ENCODE results near the gene GREB1.
A peak's percentile ranks its signal among the peaks of the same experiment; 100 is the strongest.

The GREB1 gene

DNA sequence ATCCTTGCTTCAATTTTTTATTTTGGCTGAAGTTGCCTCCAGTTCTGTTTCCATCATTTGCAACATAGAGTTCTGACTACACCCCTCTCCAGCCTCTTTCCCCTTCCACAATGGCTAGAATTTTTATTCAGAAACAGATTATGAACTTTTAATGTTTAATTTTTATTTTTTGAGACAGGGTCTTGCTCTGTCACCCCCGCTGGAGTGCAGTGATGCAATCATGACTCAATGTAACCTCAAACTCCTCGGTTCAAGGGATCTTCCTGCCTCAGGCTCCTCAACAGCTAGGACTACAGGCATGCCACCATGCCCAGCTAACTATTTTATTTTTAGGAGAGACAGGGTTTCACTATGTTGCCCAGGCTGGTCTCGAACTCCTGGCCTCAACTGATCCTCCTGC is 133.3 kb downstream of the GREB1 start:
- no peak for DNase-seq (ENCODE audit: low read depth)
- TF ChIP-seq, protein P1, sequence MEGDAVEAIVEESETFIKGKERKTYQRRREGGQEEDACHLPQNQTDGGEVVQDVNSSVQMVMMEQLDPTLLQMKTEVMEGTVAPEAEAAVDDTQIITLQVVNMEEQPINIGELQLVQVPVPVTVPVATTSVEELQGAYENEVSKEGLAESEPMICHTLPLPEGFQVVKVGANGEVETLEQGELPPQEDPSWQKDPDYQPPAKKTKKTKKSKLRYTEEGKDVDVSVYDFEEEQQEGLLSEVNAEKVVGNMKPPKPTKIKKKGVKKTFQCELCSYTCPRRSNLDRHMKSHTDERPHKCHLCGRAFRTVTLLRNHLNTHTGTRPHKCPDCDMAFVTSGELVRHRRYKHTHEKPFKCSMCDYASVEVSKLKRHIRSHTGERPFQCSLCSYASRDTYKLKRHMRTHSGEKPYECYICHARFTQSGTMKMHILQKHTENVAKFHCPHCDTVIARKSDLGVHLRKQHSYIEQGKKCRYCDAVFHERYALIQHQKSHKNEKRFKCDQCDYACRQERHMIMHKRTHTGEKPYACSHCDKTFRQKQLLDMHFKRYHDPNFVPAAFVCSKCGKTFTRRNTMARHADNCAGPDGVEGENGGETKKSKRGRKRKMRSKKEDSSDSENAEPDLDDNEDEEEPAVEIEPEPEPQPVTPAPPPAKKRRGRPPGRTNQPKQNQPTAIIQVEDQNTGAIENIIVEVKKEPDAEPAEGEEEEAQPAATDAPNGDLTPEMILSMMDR (conservative IDR thresholded peaks at IDR 0.05; ENCODE audit: control insufficient read depth, insufficient read depth, low read depth, low read length): no peak
- H3K4me3 ChIP-seq (ENCODE audit: control insufficient read depth, low read depth, low read length): no peak overlapping the region

DNA sequence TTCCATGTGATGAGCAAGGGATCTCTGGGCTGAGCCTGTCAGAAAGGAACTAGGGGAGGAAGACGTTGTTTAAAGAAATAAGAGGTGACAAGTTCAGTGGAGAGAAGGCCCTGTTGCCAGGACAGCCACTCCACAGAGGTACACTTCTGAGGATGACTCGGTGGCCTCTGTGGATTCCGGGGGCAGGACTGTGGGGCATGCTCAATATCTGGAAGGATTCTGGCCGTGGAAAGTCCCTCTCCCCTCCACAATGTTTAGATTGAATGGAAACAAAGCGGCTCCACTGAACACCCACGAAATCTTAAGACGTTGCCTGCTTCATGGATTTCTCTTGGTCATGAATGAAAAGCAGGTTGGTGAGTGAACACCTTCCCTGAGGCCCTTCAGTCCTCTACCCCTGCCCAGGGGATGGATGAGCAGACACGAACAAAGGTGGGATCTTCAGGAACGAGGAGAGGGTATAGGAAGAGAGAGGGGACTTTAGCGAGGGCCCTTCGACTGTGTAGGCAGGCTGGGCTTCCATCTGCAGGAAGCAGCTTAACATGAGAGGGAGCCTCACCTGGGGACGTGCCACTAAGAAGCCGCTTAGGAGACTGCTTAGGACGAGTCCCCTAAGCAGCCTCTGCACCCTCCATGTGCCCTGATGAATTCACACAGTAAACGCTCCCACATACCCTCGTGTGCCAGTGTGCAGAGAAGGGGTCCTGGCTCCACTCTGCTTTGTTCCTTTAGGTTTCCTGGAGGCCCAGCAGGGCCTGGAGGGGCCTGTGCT is 134.2 kb downstream of the GREB1 start:
- TF ChIP-seq, protein P1 (conservative IDR thresholded peaks at IDR 0.05; ENCODE audit: control insufficient read depth, insufficient read depth, low read depth, low read length): no peak
- no peak for DNase-seq (ENCODE audit: low read depth)
- no peak overlapping the region for H3K4me3 ChIP-seq (ENCODE audit: control insufficient read depth, low read depth, low read length)

DNA sequence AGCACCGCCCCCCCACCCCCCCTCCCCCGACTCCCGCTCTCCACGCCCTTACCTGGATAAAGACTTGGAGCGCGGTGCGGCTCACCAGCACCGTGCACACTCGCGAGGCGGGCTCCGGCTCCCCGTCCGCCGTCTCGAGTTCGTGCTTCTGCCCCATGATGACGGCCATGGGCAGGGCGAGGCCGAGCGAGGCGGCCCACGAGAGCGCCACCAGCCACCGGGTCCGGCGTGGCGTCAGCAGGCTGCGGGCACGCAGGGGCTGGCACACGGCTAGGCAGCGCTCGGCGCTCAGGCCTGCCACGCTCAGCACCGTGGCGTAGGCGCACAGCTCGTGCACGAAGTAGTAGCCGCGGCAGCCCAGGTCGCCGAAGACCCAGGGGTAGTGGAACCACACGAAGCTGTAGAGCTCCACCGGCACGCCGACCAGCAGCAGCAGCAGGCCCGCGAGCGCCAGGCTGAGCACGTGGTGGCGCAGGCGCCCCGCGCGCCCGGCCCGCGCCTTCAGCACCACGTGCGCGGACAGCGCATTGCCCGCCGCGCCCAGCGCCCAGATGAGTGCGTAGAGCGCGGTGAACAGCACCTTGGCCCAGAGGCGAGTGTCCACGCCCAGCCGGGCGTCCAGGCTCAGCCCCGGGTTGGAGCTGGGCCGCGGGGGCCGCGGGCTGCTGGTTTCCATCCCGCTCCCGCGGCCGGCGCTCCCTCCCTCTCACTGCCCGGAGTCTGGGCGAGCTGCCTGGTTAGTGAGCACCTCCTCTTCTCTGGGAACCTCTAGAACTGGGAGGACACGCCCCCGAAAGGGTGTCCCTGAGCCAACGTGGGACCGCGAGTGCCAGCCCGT is 135.8 kb downstream of the GREB1 start, which contains the start of gene NTSR2:
Gene NTSR2, minus strand, starts transcription at position 742 of the 838 bp plus-strand sequence. Its CDS starts 66 bp downstream, at position 676.
- DNase-seq (ENCODE audit: low read depth): peak; percentile 57
- TF ChIP-seq, protein P1 (conservative IDR thresholded peaks at IDR 0.05; ENCODE audit: control insufficient read depth, insufficient read depth, low read depth, low read length): no peak
- no peak within 1 kb of the TSS for H3K4me3 ChIP-seq (ENCODE audit: control insufficient read depth, low read depth, low read length)

DNA sequence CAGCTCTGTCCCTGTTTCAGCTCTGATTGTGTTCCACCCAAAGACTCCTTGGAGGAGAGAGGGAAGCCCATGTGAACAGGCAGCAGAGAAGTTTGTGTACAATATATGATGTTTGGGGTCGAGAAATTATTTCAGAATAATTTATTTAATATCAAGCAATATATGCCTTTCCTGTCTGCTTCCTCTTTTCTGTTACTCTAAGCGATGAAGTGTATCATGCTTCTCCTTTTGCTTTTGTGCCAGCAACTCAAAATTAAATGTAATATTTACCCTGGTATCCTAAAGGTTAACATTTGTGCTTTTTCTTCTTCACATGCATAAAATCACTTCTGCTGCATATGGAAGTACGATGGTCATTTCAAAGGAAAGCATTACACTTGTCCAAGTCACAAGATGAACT is 138.6 kb downstream of the GREB1 start:
- TF ChIP-seq, protein P1 (conservative IDR thresholded peaks at IDR 0.05; ENCODE audit: control insufficient read depth, insufficient read depth, low read depth, low read length): no peak
- no peak overlapping the region for H3K4me3 ChIP-seq (ENCODE audit: control insufficient read depth, low read depth, low read length)
- DNase-seq (ENCODE audit: low read depth): no peak

DNA sequence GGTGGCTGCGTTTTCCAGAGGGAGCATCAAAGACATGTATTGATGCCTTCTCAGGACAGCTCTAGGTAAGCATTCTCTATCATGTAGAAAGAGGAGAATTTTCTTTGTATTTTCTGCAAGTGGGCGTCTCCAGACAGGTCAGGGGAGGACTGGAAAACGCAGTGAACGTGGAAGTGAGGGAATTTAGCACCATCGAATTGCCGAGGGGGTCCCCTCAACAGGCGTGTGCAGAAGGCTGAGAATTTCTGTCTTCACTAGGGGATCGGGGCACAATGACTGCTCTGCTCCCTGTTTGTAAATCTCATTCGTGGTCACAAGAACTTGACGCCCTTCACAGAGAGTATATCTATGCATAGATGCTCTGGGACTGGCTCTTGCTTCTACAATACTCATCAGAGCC is 141.1 kb downstream of the GREB1 start:
- H3K4me3 ChIP-seq (ENCODE audit: control insufficient read depth, low read depth, low read length): no peak overlapping the region
- TF ChIP-seq, protein P1 (conservative IDR thresholded peaks at IDR 0.05; ENCODE audit: control insufficient read depth, insufficient read depth, low read depth, low read length): no peak
- DNase-seq (ENCODE audit: low read depth): no peak

DNA sequence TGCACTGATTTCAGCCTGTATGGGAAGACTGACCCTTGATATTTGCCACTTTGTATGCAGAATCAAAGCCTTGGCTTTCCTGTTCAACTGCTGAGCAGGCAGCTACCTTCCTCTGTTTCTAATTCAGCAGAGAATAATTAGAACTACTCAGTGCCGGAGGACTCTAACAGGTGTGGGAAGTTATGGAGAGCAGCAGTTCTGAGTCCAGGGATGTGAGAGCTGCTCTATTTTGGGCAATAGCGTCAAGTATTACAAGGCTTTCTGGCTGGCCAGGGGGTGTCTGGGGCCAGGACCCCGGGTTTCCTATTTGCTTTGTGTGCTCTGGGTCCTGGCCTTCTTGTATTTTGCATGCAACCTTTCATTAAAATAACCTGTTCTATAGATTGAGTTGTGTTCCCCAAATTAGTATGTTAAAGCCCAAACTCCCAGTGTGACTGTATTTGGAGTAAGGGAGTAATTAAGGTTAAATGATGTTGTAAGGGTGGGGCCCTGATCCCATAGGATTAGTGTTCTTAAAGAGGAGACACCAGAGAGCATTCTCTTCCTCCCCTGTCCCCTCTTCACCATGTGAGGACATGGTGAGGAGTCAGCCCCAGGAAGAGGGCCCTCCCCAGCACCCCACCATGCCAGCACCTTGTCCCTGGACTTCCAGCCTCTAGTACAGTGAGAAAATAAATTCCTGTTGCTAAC is 141.7 kb downstream of the GREB1 start:
- TF ChIP-seq, protein P1 (conservative IDR thresholded peaks at IDR 0.05; ENCODE audit: control insufficient read depth, insufficient read depth, low read depth, low read length): no peak
- DNase-seq (ENCODE audit: low read depth): peak; percentile 3
- H3K4me3 ChIP-seq (ENCODE audit: control insufficient read depth, low read depth, low read length): no peak overlapping the region
